Mesenchymal stem cell (in vitro differentiated cells and primary cell): ENCODE measurements around the gene LRATD1.

Experiments used
- DNase-seq: peaks from one replicate; pipeline ENCODE4 v3.0.0-alpha.2; 2013
- H2AFZ ChIP-seq: one replicate; pipeline ENCODE4 v1.6.1; 2013; ENCODE audit warnings: low read depth, mild to moderate bottlenecking, control low read depth, inconsistent platforms, low read length, moderate library complexity
- H2AK5ac ChIP-seq: 2 replicates; pipeline ENCODE4 v1.6.1; 2013; ENCODE audit warnings: low read length, moderate library complexity, mild to moderate bottlenecking, inconsistent platforms; ENCODE audit not compliant: severe bottlenecking
- H2BK120ac ChIP-seq: one replicate; pipeline ENCODE4 v1.6.1; 2013; ENCODE audit warnings: low read depth, mild to moderate bottlenecking, inconsistent platforms, low read length, moderate library complexity
- H2BK12ac ChIP-seq, 2 experiments: one replicate each; pipeline ENCODE4 v1.6.1; 2013; ENCODE audit warnings: inconsistent platforms in 2 of 2, low read length in 2 of 2, mild to moderate bottlenecking in 2 of 2, moderate library complexity in 2 of 2, control low read depth in 1 of 2
- H2BK15ac ChIP-seq: one replicate; pipeline ENCODE4 v1.6.1; 2013; ENCODE audit warnings: mild to moderate bottlenecking, low read depth, inconsistent platforms; ENCODE audit not compliant: poor library complexity, severe bottlenecking
- H2BK5ac ChIP-seq: 2 replicates; pipeline ENCODE4 v1.6.1; 2013; ENCODE audit warnings: low read depth, mild to moderate bottlenecking, low read length, control low read depth, inconsistent platforms; ENCODE audit not compliant: poor library complexity, severe bottlenecking
- H3K14ac ChIP-seq, 2 experiments: one replicate each; pipeline ENCODE4 v1.6.1; 2013; ENCODE audit warnings: inconsistent platforms in 2 of 2, low read length in 2 of 2, control low read depth in 1 of 2, mild to moderate bottlenecking in 1 of 2, moderate library complexity in 1 of 2
- H3K18ac ChIP-seq, 2 experiments: one replicate each; pipeline ENCODE4 v1.6.1; 2013; ENCODE audit warnings: inconsistent platforms in 2 of 2, low read length in 2 of 2, control low read depth in 1 of 2, low read depth in 1 of 2, mild to moderate bottlenecking in 1 of 2
- H3K23ac ChIP-seq, 2 experiments: one replicate each; pipeline ENCODE4 v1.6.1; 2013; ENCODE audit warnings: inconsistent platforms in 2 of 2, low read length in 2 of 2, mild to moderate bottlenecking in 2 of 2, moderate library complexity in 2 of 2, control low read depth in 1 of 2
- H3K27ac ChIP-seq: 2 replicates; pipeline ENCODE4 v1.5.1; 2013; ENCODE audit warnings: mild to moderate bottlenecking, moderate library complexity, low read length, control low read depth, inconsistent platforms; ENCODE audit not compliant: poor library complexity, severe bottlenecking
- H3K27me3 ChIP-seq, 2 experiments: 2 replicates each; pipeline versions ENCODE4 v1.6.1 to v1.7.0; 2013; ENCODE audit warnings: low read length in 2 of 2, mild to moderate bottlenecking in 2 of 2, moderate library complexity in 2 of 2, control low read depth in 1 of 2, inconsistent platforms in 1 of 2; ENCODE audit not compliant: control insufficient read depth in 1 of 2, insufficient read depth in 1 of 2
- H3K36me3 ChIP-seq, 2 experiments: 2 replicates each; pipeline versions ENCODE4 v1.6.1 to v1.7.0; 2013; ENCODE audit warnings: low read length in 2 of 2, control low read depth in 1 of 2, inconsistent platforms in 1 of 2, low read depth in 1 of 2, mild to moderate bottlenecking in 1 of 2; ENCODE audit not compliant: insufficient read depth in 2 of 2, control insufficient read depth in 1 of 2
- H3K4ac ChIP-seq, 2 experiments: one replicate each; pipeline ENCODE4 v1.6.1; 2013; ENCODE audit warnings: inconsistent platforms in 2 of 2, low read length in 2 of 2, mild to moderate bottlenecking in 2 of 2, moderate library complexity in 2 of 2, control low read depth in 1 of 2, low read depth in 1 of 2
- H3K4me1 ChIP-seq: 2 replicates; pipeline ENCODE4 v1.6.1; 2013; ENCODE audit warnings: low read depth, low read length, control low read depth; ENCODE audit not compliant: control insufficient read depth, insufficient read depth
- H3K4me2 ChIP-seq: 2 replicates; pipeline ENCODE4 v1.6.1; 2013; ENCODE audit warnings: low read length, mild to moderate bottlenecking, inconsistent platforms; ENCODE audit not compliant: poor library complexity, severe bottlenecking
- H3K4me3 ChIP-seq, 2 experiments: 2 replicates each; pipeline versions ENCODE4 v1.5.1 to v1.7.0; 2013; ENCODE audit warnings: low read length in 2 of 2, mild to moderate bottlenecking in 2 of 2, control low read depth in 1 of 2, low read depth in 1 of 2; ENCODE audit not compliant: insufficient read depth in 1 of 2
- H3K79me1 ChIP-seq: replicated peaks from 2 replicates; pipeline ENCODE4 v1.6.1; 2013; ENCODE audit warnings: mild to moderate bottlenecking, control low read depth, low read length, inconsistent platforms; ENCODE audit not compliant: poor library complexity, severe bottlenecking
- H3K9ac ChIP-seq: 2 replicates; pipeline ENCODE4 v1.7.0; 2013; ENCODE audit warnings: mild to moderate bottlenecking, low read length, moderate library complexity
- H3K9me3 ChIP-seq: 2 replicates; pipeline ENCODE4 v1.7.0; 2013; ENCODE audit warnings: mild to moderate bottlenecking, low read length; ENCODE audit not compliant: control insufficient read depth
- H4K8ac ChIP-seq: one replicate; pipeline ENCODE4 v1.6.1; 2013; ENCODE audit warnings: inconsistent platforms, mild to moderate bottlenecking, low read length, moderate library complexity
- H4K91ac ChIP-seq: one replicate; pipeline ENCODE4 v1.6.1; 2013; ENCODE audit warnings: mild to moderate bottlenecking, low read length, inconsistent platforms
- WGBS: methylation state at CpG from one replicate; pipeline ENCODE4 v1.1.7; 2013; ENCODE audit warnings: mixed read lengths; 5-methylcytosine and 5-hydroxymethylcytosine counted together

LRATD1 gene

DNA sequence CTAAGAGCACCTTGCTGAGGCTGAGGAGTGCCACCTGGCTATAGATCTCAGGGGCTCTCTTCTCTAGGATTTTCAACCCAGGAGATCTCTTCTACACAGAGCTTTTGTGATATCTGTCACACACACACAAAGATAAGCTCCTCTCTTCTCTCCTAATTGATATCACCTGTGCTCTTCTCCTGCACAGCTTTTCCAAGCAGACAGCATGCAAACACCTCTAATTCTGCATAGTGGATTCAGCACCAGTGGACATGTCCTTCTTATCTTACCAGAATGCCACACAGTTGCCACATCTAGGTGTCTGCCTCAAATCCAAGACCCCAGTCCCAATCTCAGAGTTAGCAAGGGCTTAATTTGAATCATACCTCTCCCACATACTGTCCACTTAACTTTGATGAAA lies 43.9 kb downstream of the LRATD1 start:
- Histone ChIP-seq H2BK5ac (no peak overlapping the region), H2BK120ac (no peak overlapping the region), H4K91ac (no peak overlapping the region), H2BK15ac (no peak overlapping the region), H2AFZ (no peak overlapping the region), H3K9ac (no peak overlapping the region), H3K23ac (no peak overlapping the region), H2AK5ac (no peak overlapping the region), H2BK12ac (no peak overlapping the region), H3K27me3 (no peaks in the 10 kb centered on the region), H3K27ac (no peak overlapping the region), H3K4ac (no peak overlapping the region), H3K4me1 (no peaks in the 10 kb centered on the region), H3K36me3 (no peaks in the 10 kb centered on the region), H3K18ac (no peak overlapping the region), H4K8ac (no peak overlapping the region), H3K14ac (no peak overlapping the region), H3K9me3 (no peaks in the 10 kb centered on the region), H3K4me3 (no peak overlapping the region), H3K4me2 (no peak overlapping the region), H3K79me1 (no peaks in the 10 kb centered on the region)
- no peak for DNase-seq

DNA sequence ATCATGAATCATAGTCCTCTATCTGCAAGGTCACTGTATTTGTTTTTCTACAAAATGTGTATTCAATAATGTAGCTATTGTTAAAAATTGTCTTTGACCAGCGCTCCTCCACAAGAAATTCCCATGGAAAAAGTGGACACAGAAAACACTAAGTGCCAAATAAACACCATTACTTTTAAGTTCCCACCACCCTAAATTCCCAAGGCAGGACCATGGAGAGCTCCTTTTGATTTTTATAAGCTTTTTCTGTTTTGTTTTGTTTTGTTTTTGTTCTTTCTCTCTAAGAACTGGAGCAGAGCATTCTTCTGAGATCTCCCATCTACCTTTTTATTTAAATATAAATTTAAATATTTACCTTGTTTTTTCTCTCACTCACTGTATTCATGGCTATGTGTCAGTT lies 44.5 kb downstream of the LRATD1 start:
- 29% methylated on average over 1 of the region's 1 CpG for WGBS
- no peak overlapping the region for H3K9ac ChIP-seq

DNA sequence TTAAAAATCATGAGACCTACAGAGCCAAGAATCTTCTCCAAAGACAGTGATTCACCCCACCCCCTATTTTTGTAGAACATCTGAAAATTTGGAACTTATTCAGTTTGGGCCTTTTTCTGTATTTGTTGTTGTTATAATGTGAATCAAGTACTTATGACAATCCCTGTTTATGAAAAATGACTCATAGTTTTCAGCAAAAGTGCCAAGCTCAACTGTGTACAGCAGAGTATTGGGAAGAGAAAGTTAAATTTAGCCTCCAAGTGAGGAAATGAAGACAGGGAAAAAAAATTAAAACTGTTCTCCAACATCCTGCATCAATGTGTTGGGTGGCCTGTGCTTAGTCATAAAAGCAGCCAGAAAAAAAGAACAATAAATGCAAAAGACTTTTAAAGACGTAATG lies 46.2 kb downstream of the LRATD1 start:
- no peak overlapping the region for H3K9ac ChIP-seq
- no peak overlapping the region for H2AFZ ChIP-seq
- no peaks in the 10 kb centered on the region for H3K9me3 ChIP-seq
- no peak overlapping the region for H3K23ac ChIP-seq
- no peaks in the 10 kb centered on the region for H3K79me1 ChIP-seq
- no peak overlapping the region for H2BK120ac ChIP-seq
- H3K4me3 ChIP-seq: no peak overlapping the region
- no peak overlapping the region for H3K4me2 ChIP-seq
- no peaks in the 10 kb centered on the region for H3K4me1 ChIP-seq
- H4K8ac ChIP-seq: no peak overlapping the region
- no peaks in the 10 kb centered on the region for H3K36me3 ChIP-seq
- H2BK15ac ChIP-seq: no peak overlapping the region
- no peak overlapping the region for H2BK12ac ChIP-seq
- H3K14ac ChIP-seq: no peak overlapping the region
- no peak overlapping the region for H3K18ac ChIP-seq
- H2AK5ac ChIP-seq: no peak overlapping the region
- WGBS: no CpG with 5 or more reads among the region's 1 CpG
- H3K27ac ChIP-seq: no peak overlapping the region
- H3K4ac ChIP-seq: no peak overlapping the region
- H2BK5ac ChIP-seq: no peak overlapping the region
- H3K27me3 ChIP-seq: no peaks in the 10 kb centered on the region
- DNase-seq: no peak
- H4K91ac ChIP-seq: no peak overlapping the region

More for the DNA sequence above, 44.5 kb downstream of the LRATD1 start:
- no peak overlapping the region for H2AK5ac ChIP-seq
- H3K27ac ChIP-seq: no peak overlapping the region
- H3K14ac ChIP-seq: no peak overlapping the region
- no peaks in the 10 kb centered on the region for H3K36me3 ChIP-seq
- H3K9me3 ChIP-seq: no peaks in the 10 kb centered on the region
- H2BK5ac ChIP-seq: no peak overlapping the region
- no peak for DNase-seq
- no peaks in the 10 kb centered on the region for H3K4me1 ChIP-seq
- H2BK12ac ChIP-seq: no peak overlapping the region
- no peak overlapping the region for H3K4me3 ChIP-seq
- no peak overlapping the region for H3K23ac ChIP-seq
- no peak overlapping the region for H3K18ac ChIP-seq
- no peak overlapping the region for H4K91ac ChIP-seq
- no peaks in the 10 kb centered on the region for H3K27me3 ChIP-seq
- no peak overlapping the region for H4K8ac ChIP-seq
- H2AFZ ChIP-seq: no peak overlapping the region
- no peak overlapping the region for H3K4ac ChIP-seq
- no peak overlapping the region for H3K4me2 ChIP-seq
- no peaks in the 10 kb centered on the region for H3K79me1 ChIP-seq
- H2BK120ac ChIP-seq: no peak overlapping the region
- no peak overlapping the region for H2BK15ac ChIP-seq

GRCh38 chr2:14681608-14682007 lies 49.1 kb downstream of the LRATD1 start:
- Histone ChIP-seq H2BK12ac (no peak overlapping the region), H3K4ac (no peak overlapping the region), H2BK120ac (no peak overlapping the region), H3K9ac (no peak overlapping the region), H3K4me1 (no peaks in the 10 kb centered on the region), H4K91ac (no peak overlapping the region), H4K8ac (no peak overlapping the region), H3K23ac (no peak overlapping the region), H2BK5ac (no peak overlapping the region), H3K14ac (no peak overlapping the region), H2AFZ (no peak overlapping the region), H3K27ac (no peak overlapping the region), H3K4me3 (no peak overlapping the region), H3K79me1 (no peaks in the 10 kb centered on the region), H2AK5ac (no peak overlapping the region), H3K36me3 (no peaks in the 10 kb centered on the region), H2BK15ac (no peak overlapping the region), H3K9me3 (no peaks in the 10 kb centered on the region), H3K4me2 (no peak overlapping the region), H3K18ac (no peak overlapping the region), H3K27me3 (no peaks in the 10 kb centered on the region)
- 91% methylated on average over 3 of the region's 3 CpGs for WGBS
- DNase-seq: no peak
